ENCODE measurements around the gene PRDM16. TPM values are rescaled to one million over a fixed set of nuclear protein-coding genes. Genes with fewer than 3 reads are reported as not detected.

PRDM16 gene
- polyA plus RNA-seq, 1 donor from 2014 or later = 0.21 TPM

DNA sequence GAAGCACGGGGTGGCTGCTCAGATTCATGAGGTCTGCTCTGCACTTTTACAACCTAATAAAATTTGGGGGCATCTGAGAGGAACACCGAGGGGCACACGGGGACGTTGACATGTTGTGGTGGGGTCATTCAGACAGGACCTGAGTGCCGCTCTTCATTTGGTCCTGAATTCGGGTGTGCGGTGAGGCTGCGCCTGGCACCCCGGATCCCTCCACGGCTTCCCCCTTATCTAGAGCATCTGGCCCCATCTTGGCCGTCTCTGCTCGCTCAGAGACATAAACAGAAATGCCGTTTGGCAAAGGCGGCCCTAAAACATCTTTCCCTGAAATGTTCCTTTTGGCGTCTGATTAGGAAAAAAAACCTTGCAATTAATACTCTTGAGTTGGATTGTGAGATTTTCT is 157.2 kb downstream of the PRDM16 start:
- Histone ChIP-seq H3K9ac (ENCODE audit: low read length) (no peak overlapping the region), H3K27me3 (ENCODE audit: insufficient read depth, low read depth, low read length) (no peaks in the 10 kb centered on the region), H3K4me3 (ENCODE audit: low read length) (no peak overlapping the region), H3K4me2 (ENCODE audit: low read length) (no peak overlapping the region), H2AFZ (ENCODE audit: low read depth, low read length) (no peak overlapping the region), H3K79me2 (replicated peaks; ENCODE audit: insufficient read depth, low read length) (peaks cover 6% of the 10 kb centered on the region), H3K36me3 (ENCODE audit: insufficient read depth, low read length) (no peaks in the 10 kb centered on the region), H3K9me3 (ENCODE audit: low read length) (no peaks in the 10 kb centered on the region), H3F3A (ENCODE audit: insufficient read depth, low read length, poor library complexity, severe bottlenecking) (no peaks in the 10 kb centered on the region), H3K27ac (ENCODE audit: low read length) (no peak overlapping the region), H4K20me1 (ENCODE audit: insufficient read depth) (no peaks in the 10 kb centered on the region), H3K9me2 (ENCODE audit: insufficient read depth, low read length) (no peaks in the 10 kb centered on the region)
- TF ChIP-seq MXI1 (conservative IDR thresholded peaks at IDR 0.05; ENCODE audit: poor library complexity, severe bottlenecking) (no peak), RAD21 (conservative IDR thresholded peaks at IDR 0.05) (no peak), REST (IDR thresholded peaks at IDR 0.05; ENCODE audit: borderline replicate concordance) (no peak), SMC3 (conservative IDR thresholded peaks at IDR 0.05; ENCODE audit: poor library complexity) (no peak), TAF1 (IDR thresholded peaks at IDR 0.05; ENCODE audit: low read depth) (no peak), EZH2 (IDR thresholded peaks at IDR 0.05; ENCODE audit: borderline replicate concordance, insufficient read depth, low read length, poor library complexity, severe bottlenecking) (no peak), POLR2AphosphoS5 (IDR thresholded peaks at IDR 0.05) (no peak)

DNA sequence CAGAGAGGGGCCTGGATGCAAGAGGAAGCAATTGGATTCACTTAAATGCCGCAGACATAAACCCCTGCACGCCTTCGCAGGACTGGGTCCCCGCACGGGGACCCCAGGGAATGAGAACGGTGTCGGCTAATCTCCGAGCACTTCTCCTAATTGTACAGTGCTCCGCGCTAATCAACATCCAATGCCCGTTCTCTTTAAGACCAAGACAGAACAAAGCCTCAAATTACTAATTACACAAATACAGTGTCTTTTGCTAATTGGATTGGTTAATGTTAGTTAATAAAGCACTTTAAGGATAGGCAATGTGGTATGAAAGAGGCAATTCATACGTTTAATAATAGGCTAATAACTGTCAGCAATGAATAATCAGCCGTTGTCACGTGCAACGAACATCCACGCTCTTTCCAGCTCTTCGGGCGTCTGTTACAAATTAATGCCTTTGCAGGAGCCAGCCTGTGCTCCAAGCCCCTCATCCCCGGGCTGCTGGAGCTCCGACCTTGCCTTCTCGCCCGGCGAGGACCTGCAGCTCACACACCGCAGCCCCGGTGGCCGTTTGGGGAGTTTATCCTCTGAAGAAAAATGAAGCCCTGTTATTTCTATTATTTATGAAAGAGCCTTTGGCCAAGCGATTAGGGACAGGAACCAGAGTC is 157.8 kb downstream of the PRDM16 start:
- H3K9ac ChIP-seq (ENCODE audit: low read length) = no peak overlapping the region
- no peaks in the 10 kb centered on the region for H3K36me3 ChIP-seq (ENCODE audit: insufficient read depth, low read length)
- H3K4me3 ChIP-seq (ENCODE audit: low read length) = no peak overlapping the region
- no peak overlapping the region for H3K27ac ChIP-seq (ENCODE audit: low read length)
- TF ChIP-seq TAF1 (IDR thresholded peaks at IDR 0.05; ENCODE audit: low read depth) (no peak), EP300 (conservative IDR thresholded peaks at IDR 0.05; ENCODE audit: poor library complexity, severe bottlenecking) (no peak), POLR2AphosphoS5 (IDR thresholded peaks at IDR 0.05) (peak; percentile 34), SMC3 (conservative IDR thresholded peaks at IDR 0.05; ENCODE audit: poor library complexity) (no peak), REST (IDR thresholded peaks at IDR 0.05; ENCODE audit: borderline replicate concordance) (no peak), MXI1 (conservative IDR thresholded peaks at IDR 0.05; ENCODE audit: poor library complexity, severe bottlenecking) (no peak)
- TF ChIP-seq, protein P1, sequence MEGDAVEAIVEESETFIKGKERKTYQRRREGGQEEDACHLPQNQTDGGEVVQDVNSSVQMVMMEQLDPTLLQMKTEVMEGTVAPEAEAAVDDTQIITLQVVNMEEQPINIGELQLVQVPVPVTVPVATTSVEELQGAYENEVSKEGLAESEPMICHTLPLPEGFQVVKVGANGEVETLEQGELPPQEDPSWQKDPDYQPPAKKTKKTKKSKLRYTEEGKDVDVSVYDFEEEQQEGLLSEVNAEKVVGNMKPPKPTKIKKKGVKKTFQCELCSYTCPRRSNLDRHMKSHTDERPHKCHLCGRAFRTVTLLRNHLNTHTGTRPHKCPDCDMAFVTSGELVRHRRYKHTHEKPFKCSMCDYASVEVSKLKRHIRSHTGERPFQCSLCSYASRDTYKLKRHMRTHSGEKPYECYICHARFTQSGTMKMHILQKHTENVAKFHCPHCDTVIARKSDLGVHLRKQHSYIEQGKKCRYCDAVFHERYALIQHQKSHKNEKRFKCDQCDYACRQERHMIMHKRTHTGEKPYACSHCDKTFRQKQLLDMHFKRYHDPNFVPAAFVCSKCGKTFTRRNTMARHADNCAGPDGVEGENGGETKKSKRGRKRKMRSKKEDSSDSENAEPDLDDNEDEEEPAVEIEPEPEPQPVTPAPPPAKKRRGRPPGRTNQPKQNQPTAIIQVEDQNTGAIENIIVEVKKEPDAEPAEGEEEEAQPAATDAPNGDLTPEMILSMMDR (IDR thresholded peaks at IDR 0.05; ENCODE audit: poor library complexity, severe bottlenecking) = peak; percentile 39
- no peaks in the 10 kb centered on the region for H3K27me3 ChIP-seq (ENCODE audit: insufficient read depth, low read depth, low read length)
- H3K9me2 ChIP-seq (ENCODE audit: insufficient read depth, low read length) = no peaks in the 10 kb centered on the region
- no peak overlapping the region for H3K4me2 ChIP-seq (ENCODE audit: low read length)
- no peaks in the 10 kb centered on the region for H4K20me1 ChIP-seq (ENCODE audit: insufficient read depth)
- no peak overlapping the region for H2AFZ ChIP-seq (ENCODE audit: low read depth, low read length)
- H3K79me2 ChIP-seq (replicated peaks; ENCODE audit: insufficient read depth, low read length) = peaks cover 6% of the 10 kb centered on the region
- no peaks in the 10 kb centered on the region for H3K9me3 ChIP-seq (ENCODE audit: low read length)
- no peaks in the 10 kb centered on the region for H3F3A ChIP-seq (ENCODE audit: insufficient read depth, low read length, poor library complexity, severe bottlenecking)

Measured in neural cell (in vitro differentiated cells).